ENCODE measurements around the gene LRRN1. TPM values are rescaled to one million over a fixed set of nuclear protein-coding genes. Genes with fewer than 3 reads are reported as not detected.
A peak's percentile ranks its signal among the peaks of the same experiment; 100 is the strongest.

Gene LRRN1
- total and polyA plus RNA-seq, 7 donors: 0.29 to 12.6 (median 5.1) TPM

- Histone ChIP-seq H3K4me3 (no peak overlapping the region), H3K27ac (peak overlapping the region; percentile 25), H3K36me3 (ENCODE audit: insufficient read depth in 1 of 2, low read depth in 1 of 2) (no peaks in the 10 kb centered on the region), H3K27me3 (ENCODE audit: insufficient read depth in 3 of 3, low read length in 2 of 3) (no peaks in the 10 kb centered on the region), H3K4me1 (peaks cover 14% of the 10 kb centered on the region), H3K9me3 (peaks cover 9% of the 10 kb centered on the region)
- ATAC-seq (peak; percentile 59 to 93 (median 66)), DNase-seq (no peak)
- intact Hi-C loops (cut with DNase I): no loop called here
- TF ChIP-seq CTCF (IDR thresholded peaks at IDR 0.05): no peak
Measured at GRCh38 chr3:3778216-3778615, 21.0 kb upstream of the LRRN1 start.

GRCh38 chr3:3778641-3779270 lies 20.5 kb upstream of the LRRN1 start:
- peaks cover 14% of the 10 kb centered on the region for H3K4me1 ChIP-seq
- H3K36me3 ChIP-seq (ENCODE audit: insufficient read depth in 1 of 2, low read depth in 1 of 2): no peaks in the 10 kb centered on the region
- DNase-seq (peak in 1 of 2 donors; percentile 71), ATAC-seq (peak; percentile 95 to 100 (median 98))
- TF ChIP-seq CTCF (IDR thresholded peaks at IDR 0.05): no peak
- no peaks in the 10 kb centered on the region for H3K27me3 ChIP-seq (ENCODE audit: insufficient read depth in 3 of 3, low read length in 2 of 3)
- intact Hi-C loops (cut with DNase I): no loop called here
- peaks cover 9% of the 10 kb centered on the region for H3K9me3 ChIP-seq
- 42 to 51% (median 48%) methylated on average over 4 of the region's 4 CpGs for WGBS, 3 donors
- H3K27ac ChIP-seq: peak overlapping the region; percentile 43
- no peak overlapping the region for H3K4me3 ChIP-seq

- Histone ChIP-seq H3K9me3 (no peaks in the 10 kb centered on the region), H3K4me1 (peaks cover 14% of the 10 kb centered on the region), H3K27me3 (ENCODE audit: insufficient read depth in 3 of 3, low read length in 2 of 3) (no peaks in the 10 kb centered on the region), H3K36me3 (ENCODE audit: insufficient read depth in 1 of 2, low read depth in 1 of 2) (no peaks in the 10 kb centered on the region), H3K4me3 (no peak overlapping the region), H3K27ac (no peak overlapping the region)
- DNase-seq (no peak), ATAC-seq (no peak)
- TF ChIP-seq CTCF (IDR thresholded peaks at IDR 0.05): no peak
- intact Hi-C loops (cut with DNase I): no loop called here
- WGBS, 3 donors: 48 to 61% (median 53%) methylated on average over 7 of the region's 7 CpGs
Measured at GRCh38 chr3:3782457-3782856, 16.8 kb upstream of the LRRN1 start.

GRCh38 chr3:3783210-3783609 lies 16.0 kb upstream of the LRRN1 start:
- no peak for DNase-seq
- H3K9me3 ChIP-seq: no peaks in the 10 kb centered on the region
- no peak overlapping the region for H3K27ac ChIP-seq
- H3K36me3 ChIP-seq (ENCODE audit: insufficient read depth in 1 of 2, low read depth in 1 of 2): no peaks in the 10 kb centered on the region
- intact Hi-C loops (cut with DNase I): no loop called here
- WGBS, 3 donors: 47 to 59% (median 57%) methylated on average over 4 of the region's 4 CpGs
- peaks cover 14% of the 10 kb centered on the region for H3K4me1 ChIP-seq
- TF ChIP-seq CTCF (IDR thresholded peaks at IDR 0.05): no peak
- no peaks in the 10 kb centered on the region for H3K27me3 ChIP-seq (ENCODE audit: insufficient read depth in 3 of 3, low read length in 2 of 3)
- no peak for ATAC-seq
- H3K4me3 ChIP-seq: no peak overlapping the region

GRCh38 chr3:3783696-3784095 lies 15.5 kb upstream of the LRRN1 start:
- Histone ChIP-seq H3K27ac (no peak overlapping the region), H3K9me3 (no peaks in the 10 kb centered on the region), H3K4me1 (peaks cover 9% of the 10 kb centered on the region), H3K4me3 (no peak overlapping the region), H3K36me3 (ENCODE audit: insufficient read depth in 1 of 2, low read depth in 1 of 2) (no peaks in the 10 kb centered on the region), H3K27me3 (ENCODE audit: insufficient read depth in 3 of 3, low read length in 2 of 3) (no peaks in the 10 kb centered on the region)
- TF ChIP-seq CTCF (IDR thresholded peaks at IDR 0.05): no peak
- DNase-seq (no peak), ATAC-seq (no peak)
- intact Hi-C loops (cut with DNase I): no loop called here
- WGBS, 3 donors: 45 to 55% (median 46%) methylated on average over 5 of the region's 5 CpGs
